HG03045 (cell line): ENCODE data around the gene TXK.

Experiments
- ATAC-seq: cut with Tn5 transposase; IDR thresholded peaks from one replicate; pipeline ENCODE4 v1.9.1; 2021; ENCODE audit warnings: mild to moderate bottlenecking, moderate library complexity; ENCODE audit not compliant: unreplicated experiment

The TXK gene

GRCh38 chr4:48108309-48109073 lies 25.6 kb downstream of the TXK start:
- no peak for ATAC-seq

- no peak for ATAC-seq
Measured at GRCh38 chr4:48105230-48105629, 28.8 kb downstream of the TXK start.

GRCh38 chr4:48103483-48104139 lies 30.4 kb downstream of the TXK start:
- ATAC-seq = no peak

- no peak for ATAC-seq
Measured at GRCh38 chr4:48102303-48102702, 31.7 kb downstream of the TXK start.

- no peak for ATAC-seq
Measured at GRCh38 chr4:48100256-48100655, 33.8 kb downstream of the TXK start.

GRCh38 chr4:48095441-48095840 lies 38.6 kb downstream of the TXK start:
- ATAC-seq = no peak

- ATAC-seq = no peak
Measured at GRCh38 chr4:48093991-48094416, 40.0 kb downstream of the TXK start.

- no peak for ATAC-seq
Measured at GRCh38 chr4:48090621-48091020, 43.4 kb downstream of the TXK start.

- no peak for ATAC-seq
Measured at GRCh38 chr4:48085821-48086589, 48.0 kb downstream of the TXK start.

- no peak for ATAC-seq
Measured at GRCh38 chr4:48082956-48083355, 51.1 kb downstream of the TXK start.

- no peak for ATAC-seq
Measured at GRCh38 chr4:48081196-48081595, 52.9 kb downstream of the TXK start.

GRCh38 chr4:48079972-48080391 lies 54.1 kb downstream of the TXK start:
- no peak for ATAC-seq

GRCh38 chr4:48078862-48079655 lies 55.0 kb downstream of the TXK start:
- no peak for ATAC-seq

GRCh38 chr4:48078425-48078824 lies 55.6 kb downstream of the TXK start:
- ATAC-seq = no peak

- no peak for ATAC-seq
Measured at GRCh38 chr4:48074657-48075056, 59.4 kb downstream of the TXK start.

- no peak for ATAC-seq
Measured at GRCh38 chr4:48073567-48074103, 60.4 kb downstream of the TXK start.

GRCh38 chr4:48071191-48071590 lies 62.9 kb downstream of the TXK start:
- ATAC-seq = no peak

GRCh38 chr4:48069026-48069425 lies 65.0 kb downstream of the TXK start:
- ATAC-seq = no peak

GRCh38 chr4:48068182-48068581 lies 65.9 kb downstream of the TXK start:
- ATAC-seq = no peak

- no peak for ATAC-seq
Measured at GRCh38 chr4:48067536-48067935, 66.5 kb downstream of the TXK start.

- peak; percentile 78 for ATAC-seq
Measured at GRCh38 chr4:48065587-48066052, 68.4 kb downstream of the TXK start.
